GM19438 (cell line): ENCODE data around the gene ASB16.
"Not testable (repeated sequence)": the region's sequence is repeated elsewhere in the genome, so short reads cannot be mapped to it uniquely, and the experiment has no call there.

ENCODE experiments used
- ATAC-seq: cut with Tn5 transposase; IDR thresholded peaks from one replicate; pipeline ENCODE4 v1.9.1; 2021; ENCODE audit warnings: low read depth; ENCODE audit not compliant: unreplicated experiment

Gene ASB16

GRCh38 chr17:44170499-44171201, at the start of gene ASB16:
Gene ASB16, plus strand, starts transcription at chr17:44170704. Its CDS starts 86 bp downstream, at chr17:44170790.
- no peak for ATAC-seq

- ATAC-seq = no peak
These were observed 49.5 kb upstream of the ASB16 start for GRCh38 chr17:44120851-44121605.

DNA sequence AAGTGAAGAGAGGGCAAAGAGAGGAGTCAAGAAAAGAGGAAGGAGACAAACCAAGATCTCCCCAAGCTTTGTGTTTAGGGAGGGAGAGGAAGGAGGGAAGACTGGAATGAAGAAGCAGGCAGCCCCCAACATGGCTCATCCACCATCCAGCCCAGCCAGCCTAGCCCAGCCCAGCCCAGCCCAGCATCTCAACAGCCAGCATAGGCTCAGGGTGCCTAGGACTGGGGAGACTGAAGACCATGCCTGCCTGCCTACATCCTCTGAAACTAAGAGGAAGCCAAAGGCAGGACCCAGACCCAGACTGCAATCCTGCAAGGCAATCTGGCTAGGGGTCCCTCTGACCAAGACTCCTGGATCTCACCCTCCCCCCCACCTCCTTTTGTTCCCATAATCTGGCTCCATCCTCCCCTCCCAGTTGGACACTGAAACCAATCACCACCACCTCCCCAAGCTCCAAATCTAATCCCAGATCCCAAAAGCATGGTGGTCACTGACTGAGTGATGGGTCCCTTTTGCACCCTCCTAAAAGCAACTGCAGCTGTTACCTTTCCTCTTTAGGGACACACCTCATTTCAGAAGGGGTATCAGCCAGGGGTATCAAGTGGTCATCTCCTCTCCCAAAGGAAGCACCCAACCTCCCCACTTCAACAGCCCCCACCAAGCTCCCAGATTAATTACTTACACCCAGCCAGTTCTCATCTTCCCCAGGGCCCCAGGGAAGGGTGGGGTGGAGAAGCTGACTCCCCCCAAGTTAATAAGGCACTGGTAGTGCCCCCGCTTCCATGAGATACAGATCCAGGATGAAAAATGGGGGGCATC, 48.3 kb upstream of the ASB16 start:
- no peak for ATAC-seq

DNA sequence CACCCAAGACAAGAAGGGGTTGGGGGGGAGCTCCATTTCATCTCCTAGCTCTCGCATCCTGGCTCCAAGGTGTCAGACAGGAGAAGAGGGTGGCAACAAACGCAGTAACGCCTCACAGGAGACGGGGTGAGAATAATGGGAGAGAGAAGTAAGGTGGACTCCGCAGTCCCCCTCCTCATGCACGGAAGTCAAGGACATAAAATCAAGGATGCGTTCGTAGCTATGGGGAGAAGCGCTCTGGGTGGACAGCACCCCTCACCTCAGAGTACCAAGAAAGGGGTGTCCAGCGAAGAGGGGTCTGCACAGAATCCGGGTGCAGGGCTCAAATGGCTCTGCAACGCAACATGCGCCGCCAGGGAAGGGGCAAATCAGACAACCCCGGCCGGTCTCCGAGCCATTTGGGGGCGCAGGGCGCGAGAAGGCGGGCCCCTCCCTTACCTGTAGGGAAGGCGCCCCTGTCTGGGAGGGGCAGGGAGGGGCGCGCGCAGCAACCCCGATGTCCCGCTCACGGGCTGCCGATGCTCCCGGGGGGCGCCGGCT, 47.6 kb upstream of the ASB16 start:
- ATAC-seq = no peak

DNA sequence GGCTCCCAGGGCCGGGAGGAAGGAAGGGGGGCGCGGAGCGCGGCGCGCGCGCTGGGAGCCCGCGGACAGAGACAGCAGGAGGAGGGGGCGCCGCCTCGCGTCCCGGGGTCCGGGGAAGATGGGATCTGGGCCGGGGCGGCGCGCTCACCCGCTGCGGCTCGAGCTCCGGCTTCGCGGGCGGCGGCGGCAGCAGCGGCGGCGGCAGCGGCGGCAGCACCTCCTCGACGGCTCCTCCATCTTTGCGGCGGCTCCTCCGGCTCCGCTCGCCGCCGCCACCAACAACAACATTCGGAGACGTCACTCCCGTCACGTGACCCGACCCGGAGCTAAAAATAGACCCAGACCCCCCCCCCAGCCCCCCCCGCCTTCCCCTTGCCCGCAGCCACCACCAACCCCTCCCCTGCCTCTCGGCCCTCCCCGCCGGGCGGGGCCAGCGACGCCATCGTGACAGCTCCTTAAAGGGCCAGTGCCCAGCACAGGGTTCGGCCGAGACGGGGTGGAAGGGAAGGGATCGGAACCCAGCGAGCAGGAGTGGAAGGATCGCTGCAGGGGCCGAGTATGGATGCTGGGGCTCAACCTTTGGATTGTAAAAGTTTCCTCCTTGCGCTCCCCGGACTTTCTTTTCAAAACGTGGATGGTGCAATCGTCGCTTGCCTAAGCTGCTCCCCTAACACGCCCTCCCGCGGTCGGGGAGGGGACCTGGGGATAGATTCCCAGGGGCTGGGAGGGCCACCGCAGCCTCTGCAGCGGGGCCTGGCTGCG, 47.0 kb upstream of the ASB16 start, which contains the start of gene HDAC5:
TSS of gene HDAC5 (minus strand) at position 286 of the 762 bp plus-strand sequence. CDS start 6,126 bp downstream, outside the sequence.
- peak; percentile 80 for ATAC-seq

- no peak for ATAC-seq
These were observed 46.4 kb upstream of the ASB16 start for GRCh38 chr17:44124118-44124438.

GRCh38 chr17:44128383-44128782, 42.1 kb upstream of the ASB16 start:
- no peak for ATAC-seq

DNA sequence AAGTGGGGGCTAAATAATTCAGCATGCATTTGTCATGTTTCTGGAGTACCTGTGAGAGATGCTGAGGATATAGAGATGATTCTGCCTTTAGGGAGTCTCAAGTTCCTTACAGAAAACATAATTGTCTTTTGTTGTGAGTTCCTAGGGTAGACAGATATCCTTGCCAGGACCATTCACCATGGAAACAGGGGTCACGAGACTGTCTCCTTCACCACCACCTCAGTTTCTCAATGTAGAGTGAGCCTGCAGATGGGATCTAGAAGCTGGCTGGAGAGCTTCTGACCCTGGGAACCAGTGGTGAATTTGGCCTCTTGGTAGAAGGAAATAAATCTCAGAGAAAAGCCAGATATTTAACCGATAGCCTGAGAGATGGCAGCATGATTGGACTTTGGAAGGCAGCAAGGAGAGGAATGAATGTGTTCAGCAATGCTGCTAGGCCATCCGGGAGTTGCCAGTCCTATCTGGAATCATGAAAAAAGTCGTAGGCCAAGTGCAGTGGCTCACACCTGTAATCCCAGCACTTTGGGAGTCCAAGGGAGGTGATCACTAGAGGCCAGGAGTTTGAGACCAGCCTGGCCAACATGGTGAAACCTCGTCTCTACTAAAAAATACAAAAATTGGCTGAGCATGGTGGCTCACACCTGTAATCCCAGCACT, 39.7 kb upstream of the ASB16 start:
- ATAC-seq = no peak

DNA sequence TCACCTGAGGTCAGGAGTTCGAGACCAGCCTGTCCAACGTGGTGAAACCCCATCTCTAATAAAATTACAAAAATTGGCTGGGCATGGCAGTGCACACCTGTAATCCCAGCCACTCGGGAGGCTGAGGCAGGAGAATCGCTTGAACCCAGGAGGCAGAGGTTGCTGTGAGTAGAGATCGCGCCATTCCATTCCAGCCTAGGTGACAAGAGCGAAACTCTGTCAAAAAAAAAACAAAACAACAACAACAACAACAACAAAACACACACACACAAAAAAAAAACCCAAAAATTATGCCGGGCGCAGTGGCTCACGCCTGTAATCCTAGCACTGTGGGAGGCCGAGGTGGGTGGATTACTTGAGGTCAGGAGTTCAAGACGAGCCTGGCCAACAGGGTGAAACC, 39.1 kb upstream of the ASB16 start:
- not testable (repeated sequence) for ATAC-seq

DNA sequence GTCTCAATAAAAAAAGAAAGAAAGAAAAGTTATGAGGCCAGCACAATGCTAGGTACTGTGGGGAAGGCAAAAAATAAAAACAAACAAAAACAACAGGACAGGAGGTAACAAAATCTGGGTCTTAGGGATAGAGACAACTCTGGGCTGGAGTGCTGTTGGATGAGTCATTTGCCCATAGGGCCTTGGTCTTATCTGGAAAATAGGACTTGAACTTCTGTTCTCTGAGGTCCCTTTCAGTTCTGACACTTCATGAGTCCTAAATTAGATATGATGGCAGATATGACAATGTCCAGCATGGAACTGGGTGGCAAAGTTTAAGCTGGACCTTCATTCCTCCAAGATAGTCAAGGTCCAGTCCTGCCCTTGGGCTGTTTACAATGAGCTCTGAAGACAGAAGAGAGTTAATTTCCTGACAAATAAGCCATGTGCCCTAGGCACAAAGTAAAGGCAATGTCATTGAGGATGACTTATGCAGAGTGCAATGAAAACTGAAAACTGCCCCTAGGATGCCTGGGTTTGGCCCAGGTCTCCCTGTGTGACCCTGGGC, 38.2 kb upstream of the ASB16 start:
- no peak for ATAC-seq

DNA sequence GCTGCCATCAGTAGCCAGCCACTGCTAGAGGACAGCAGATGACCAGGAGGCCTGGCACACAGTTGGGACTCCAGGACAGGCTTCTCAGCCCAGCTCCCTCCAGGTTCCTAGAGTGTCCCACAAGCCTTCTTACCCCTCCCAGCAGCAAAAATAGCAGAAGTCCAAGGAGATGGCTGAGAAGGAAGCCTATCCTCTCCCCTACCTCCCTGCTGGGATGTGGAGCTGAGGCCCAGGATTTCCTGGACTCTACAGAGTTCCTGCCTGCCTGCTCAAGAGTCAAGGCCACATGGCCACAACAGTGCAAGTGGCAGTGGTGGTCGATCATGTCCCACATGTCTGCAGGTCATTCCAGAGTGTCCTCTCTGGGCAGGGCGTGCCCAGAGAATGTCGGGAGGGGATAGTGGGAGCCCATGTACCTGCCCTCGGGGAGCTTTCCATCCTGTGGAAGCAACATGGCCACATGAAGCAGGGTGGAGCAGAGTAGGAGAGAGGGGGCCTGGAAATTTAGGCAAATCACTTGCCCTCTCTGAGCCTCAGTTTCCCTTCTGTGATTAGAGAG, 36.5 kb upstream of the ASB16 start:
- no peak for ATAC-seq

- no peak for ATAC-seq
These were observed 35.5 kb upstream of the ASB16 start for GRCh38 chr17:44134752-44135568.

DNA sequence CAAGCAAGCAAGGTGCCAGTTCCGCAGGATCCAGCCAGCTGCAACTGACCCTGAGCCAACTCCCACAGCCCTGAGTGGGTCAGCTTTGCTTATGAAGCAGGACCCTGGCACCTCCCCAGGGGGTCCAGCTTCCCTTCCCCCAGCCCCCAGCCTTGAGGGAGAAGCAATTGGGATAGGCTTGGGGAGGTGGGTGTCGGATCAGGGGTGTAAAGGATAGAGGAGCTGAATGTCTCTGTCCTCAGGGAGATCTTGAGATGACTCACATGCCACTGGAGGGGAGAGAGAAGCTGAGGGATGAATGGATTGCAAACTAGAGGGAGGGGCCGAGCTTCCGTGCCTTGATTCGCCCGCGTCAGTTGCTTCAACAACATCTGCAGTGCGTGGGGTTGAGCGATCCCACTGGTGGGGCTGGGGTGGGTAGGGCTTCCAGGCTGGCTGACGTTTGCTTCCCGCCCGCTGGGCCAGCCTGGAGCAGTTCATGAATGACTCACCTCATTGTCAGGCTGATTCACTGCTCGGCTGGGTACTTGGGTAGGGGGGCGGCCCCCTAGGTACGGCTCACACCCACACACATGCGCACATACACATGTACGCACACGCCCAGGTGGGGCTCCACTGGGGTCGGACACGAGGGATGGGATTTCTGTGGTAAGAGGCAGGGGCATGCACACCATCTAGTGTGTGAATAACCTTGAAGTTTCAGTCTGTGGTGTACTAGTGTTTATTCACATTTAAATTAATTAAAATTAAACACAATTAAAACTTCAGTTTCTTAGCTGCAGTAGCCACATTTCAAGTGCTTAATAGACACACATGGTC, 32.4 kb upstream of the ASB16 start:
- no peak for ATAC-seq

DNA sequence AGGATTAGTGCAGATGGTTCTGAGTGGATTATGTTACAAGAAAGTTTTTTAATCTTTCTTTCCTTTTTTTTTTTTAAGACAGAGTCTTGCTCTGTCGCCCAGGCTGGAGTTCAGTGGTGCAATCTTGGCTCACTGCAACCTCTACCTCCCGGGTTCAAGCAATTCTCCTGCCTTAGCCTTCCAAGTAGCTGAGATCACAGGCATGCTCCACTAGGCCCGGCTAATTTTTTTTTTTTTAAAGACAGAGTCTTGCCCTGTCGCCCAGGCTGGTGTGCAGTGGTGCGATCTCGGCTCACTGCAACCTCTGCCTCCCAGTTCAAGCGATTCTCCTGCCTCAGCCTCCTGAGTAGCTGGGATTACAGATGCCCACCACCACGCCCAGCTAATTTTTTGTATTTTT, 26.6 kb upstream of the ASB16 start:
- not testable (repeated sequence) for ATAC-seq

DNA sequence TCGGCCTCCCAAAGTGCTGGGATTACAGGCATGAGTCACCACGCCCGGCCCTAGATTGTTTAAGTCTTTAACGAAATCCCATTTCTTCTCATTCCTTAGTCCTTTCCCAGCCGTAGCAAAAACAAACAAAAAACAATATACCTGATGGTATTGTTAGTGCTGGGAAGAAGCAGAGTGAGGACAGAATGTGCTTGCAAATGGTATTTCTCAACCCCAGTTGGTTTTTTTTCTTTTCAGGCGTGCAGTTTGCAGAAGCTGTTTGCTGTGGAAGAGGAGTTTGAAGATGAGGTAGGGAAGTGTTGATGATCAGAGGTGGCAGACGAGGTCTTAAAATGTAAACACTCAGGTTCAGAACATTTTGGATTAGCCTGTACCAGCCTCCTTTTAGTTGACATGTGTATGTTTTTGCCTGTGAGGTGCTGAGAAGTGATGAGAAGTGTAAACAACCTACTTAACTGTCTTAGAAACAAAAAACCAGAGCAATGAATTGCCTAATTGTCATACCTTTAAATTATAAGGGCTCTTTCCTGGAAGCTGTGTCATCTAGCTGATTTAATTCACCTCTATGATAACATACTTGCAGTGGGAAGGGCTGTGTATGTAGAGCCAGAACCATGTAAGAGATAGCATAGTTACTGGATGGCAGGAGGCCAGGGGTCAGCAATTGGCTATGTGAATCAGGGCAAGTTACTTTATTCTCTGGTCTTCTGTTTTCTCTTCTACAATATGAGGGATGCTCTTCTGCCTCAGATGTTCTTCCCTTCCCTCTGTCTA, 25.4 kb upstream of the ASB16 start:
- ATAC-seq = no peak
